BLaER1 (cell line): ENCODE data around the gene PPARGC1A.

Experiments used
- H3K27ac ChIP-seq: shearing (Covaris generic); formaldehyde crosslinking; 2 replicates; pipeline ENCODE4 v1.8.1; 2022
- H3K27me3 ChIP-seq: shearing (Covaris generic); formaldehyde crosslinking; 2 replicates; pipeline ENCODE4 v1.8.1; 2022
- H3K36me3 ChIP-seq: shearing (Covaris generic); formaldehyde crosslinking; 2 replicates; pipeline ENCODE4 v1.8.1; 2022
- H3K4me1 ChIP-seq: shearing (Covaris generic); formaldehyde crosslinking; 2 replicates; pipeline ENCODE4 v1.8.1; 2022
- H3K4me2 ChIP-seq: shearing (Covaris generic); formaldehyde crosslinking; 2 replicates; pipeline ENCODE4 v1.8.1; 2022
- H3K4me3 ChIP-seq: shearing (Covaris generic); formaldehyde crosslinking; 2 replicates; pipeline ENCODE4 v1.8.1; 2022
- H3K9ac ChIP-seq: shearing (Covaris generic); formaldehyde crosslinking; 2 replicates; pipeline ENCODE4 v1.8.1; 2022
- H3K9me3 ChIP-seq: shearing (Covaris generic); formaldehyde crosslinking; 2 replicates; pipeline ENCODE4 v1.8.1; 2022
- H4K20me1 ChIP-seq: shearing (Covaris generic); formaldehyde crosslinking; 2 replicates; pipeline ENCODE4 v1.8.1; 2022
- Cebpa-rat ChIP-seq: shearing (Covaris generic); IDR thresholded peaks from 2 replicates; pipeline ENCODE4 v1.8.1; 2022

PPARGC1A gene

GRCh38 chr4:23818097-23818885 lies 71.6 kb downstream of the PPARGC1A start:
- H3K9me3 ChIP-seq = no peaks in the 10 kb centered on the region
- no peak for TF ChIP-seq Cebpa-rat
- H3K27ac ChIP-seq = no peak overlapping the region
- H3K27me3 ChIP-seq = no peaks in the 10 kb centered on the region
- no peak overlapping the region for H3K4me3 ChIP-seq
- H3K4me1 ChIP-seq = 0 out of 2 replicates have a peak, but pooled peaks cover 6% of the 10 kb centered on the region
- no peaks in the 10 kb centered on the region for H3K36me3 ChIP-seq
- no peak overlapping the region for H3K9ac ChIP-seq
- H4K20me1 ChIP-seq = no peaks in the 10 kb centered on the region
- no peak overlapping the region for H3K4me2 ChIP-seq

- no peaks in the 10 kb centered on the region for H3K36me3 ChIP-seq
- H3K27ac ChIP-seq = no peak overlapping the region
- no peaks in the 10 kb centered on the region for H3K27me3 ChIP-seq
- H3K9ac ChIP-seq = no peak overlapping the region
- H4K20me1 ChIP-seq = no peaks in the 10 kb centered on the region
- H3K9me3 ChIP-seq = no peaks in the 10 kb centered on the region
- no peak overlapping the region for H3K4me2 ChIP-seq
- no peak overlapping the region for H3K4me3 ChIP-seq
- peaks cover 21% of the 10 kb centered on the region for H3K4me1 ChIP-seq
- no peak for TF ChIP-seq Cebpa-rat
Measured at GRCh38 chr4:23814996-23815660, 74.7 kb downstream of the PPARGC1A start.

- H4K20me1 ChIP-seq = no peaks in the 10 kb centered on the region
- no peak for TF ChIP-seq Cebpa-rat
- H3K9me3 ChIP-seq = no peaks in the 10 kb centered on the region
- no peak overlapping the region for H3K9ac ChIP-seq
- no peak overlapping the region for H3K27ac ChIP-seq
- H3K4me2 ChIP-seq = no peak overlapping the region
- no peaks in the 10 kb centered on the region for H3K36me3 ChIP-seq
- H3K4me1 ChIP-seq = peaks cover 21% of the 10 kb centered on the region
- no peaks in the 10 kb centered on the region for H3K27me3 ChIP-seq
- H3K4me3 ChIP-seq = no peak overlapping the region
Measured at GRCh38 chr4:23814587-23814986, 75.3 kb downstream of the PPARGC1A start.

- Histone ChIP-seq H3K27ac (no peak overlapping the region), H3K27me3 (no peaks in the 10 kb centered on the region), H3K4me2 (no peak overlapping the region), H3K9ac (no peak overlapping the region), H3K4me1 (peaks cover 21% of the 10 kb centered on the region), H4K20me1 (no peaks in the 10 kb centered on the region), H3K4me3 (no peak overlapping the region), H3K9me3 (no peaks in the 10 kb centered on the region), H3K36me3 (no peaks in the 10 kb centered on the region)
- TF ChIP-seq Cebpa-rat = no peak
Measured at GRCh38 chr4:23811161-23811560, 78.7 kb downstream of the PPARGC1A start.

- Histone ChIP-seq H3K9me3 (no peaks in the 10 kb centered on the region), H4K20me1 (no peaks in the 10 kb centered on the region), H3K4me2 (no peak overlapping the region), H3K4me3 (no peak overlapping the region), H3K27me3 (no peaks in the 10 kb centered on the region), H3K27ac (no peak overlapping the region), H3K36me3 (no peaks in the 10 kb centered on the region), H3K9ac (no peak overlapping the region), H3K4me1 (no peaks in the 10 kb centered on the region)
- no peak for TF ChIP-seq Cebpa-rat
Measured at GRCh38 chr4:23805450-23805851, 84.4 kb downstream of the PPARGC1A start.

GRCh38 chr4:23789762-23790161 lies 100.1 kb downstream of the PPARGC1A start:
- Histone ChIP-seq H3K4me1 (no peaks in the 10 kb centered on the region), H3K4me2 (no peak overlapping the region), H4K20me1 (no peaks in the 10 kb centered on the region), H3K9me3 (no peaks in the 10 kb centered on the region), H3K27ac (no peak overlapping the region), H3K9ac (no peak overlapping the region), H3K36me3 (no peaks in the 10 kb centered on the region), H3K4me3 (no peak overlapping the region), H3K27me3 (no peaks in the 10 kb centered on the region)
- no peak for TF ChIP-seq Cebpa-rat

GRCh38 chr4:23788460-23788859 lies 101.4 kb downstream of the PPARGC1A start:
- Histone ChIP-seq H4K20me1 (no peaks in the 10 kb centered on the region), H3K4me3 (no peak overlapping the region), H3K27me3 (no peaks in the 10 kb centered on the region), H3K27ac (no peak overlapping the region), H3K9ac (no peak overlapping the region), H3K36me3 (no peaks in the 10 kb centered on the region), H3K4me2 (no peak overlapping the region), H3K4me1 (no peaks in the 10 kb centered on the region), H3K9me3 (no peaks in the 10 kb centered on the region)
- TF ChIP-seq Cebpa-rat = no peak

GRCh38 chr4:23788027-23788426 lies 101.8 kb downstream of the PPARGC1A start:
- no peaks in the 10 kb centered on the region for H3K4me1 ChIP-seq
- H3K27me3 ChIP-seq = no peaks in the 10 kb centered on the region
- H3K9ac ChIP-seq = no peak overlapping the region
- H3K36me3 ChIP-seq = no peaks in the 10 kb centered on the region
- no peak overlapping the region for H3K4me3 ChIP-seq
- no peak overlapping the region for H3K27ac ChIP-seq
- H4K20me1 ChIP-seq = no peaks in the 10 kb centered on the region
- no peak overlapping the region for H3K4me2 ChIP-seq
- H3K9me3 ChIP-seq = no peaks in the 10 kb centered on the region
- TF ChIP-seq Cebpa-rat = no peak

GRCh38 chr4:23782778-23783437 lies 106.9 kb downstream of the PPARGC1A start:
- no peak overlapping the region for H3K9ac ChIP-seq
- no peaks in the 10 kb centered on the region for H3K4me1 ChIP-seq
- no peak for TF ChIP-seq Cebpa-rat

GRCh38 chr4:23779839-23780238 lies 110.0 kb downstream of the PPARGC1A start:
- H3K9me3 ChIP-seq = no peaks in the 10 kb centered on the region
- no peaks in the 10 kb centered on the region for H3K4me1 ChIP-seq
- no peak overlapping the region for H3K9ac ChIP-seq
- no peak overlapping the region for H3K27ac ChIP-seq
- H4K20me1 ChIP-seq = no peaks in the 10 kb centered on the region
- no peaks in the 10 kb centered on the region for H3K36me3 ChIP-seq
- no peak overlapping the region for H3K4me2 ChIP-seq
- no peaks in the 10 kb centered on the region for H3K27me3 ChIP-seq
- H3K4me3 ChIP-seq = no peak overlapping the region
- TF ChIP-seq Cebpa-rat = no peak

More at GRCh38 chr4:23782778-23783437, 106.9 kb downstream of the PPARGC1A start:
- Histone ChIP-seq H3K9me3 (no peaks in the 10 kb centered on the region), H3K27me3 (no peaks in the 10 kb centered on the region), H4K20me1 (no peaks in the 10 kb centered on the region), H3K4me2 (no peak overlapping the region), H3K4me3 (no peak overlapping the region), H3K27ac (no peak overlapping the region), H3K36me3 (no peaks in the 10 kb centered on the region)
